Neural cell (in vitro differentiated cells): Measurements from ENCODE around the gene ETF1.

Source experiments
- CTCF ChIP-seq: fragments of 450-650 bp; IDR thresholded peaks from 2 replicates; pipeline ENCODE4 v1.5.1; 2014; ENCODE audit warnings: antibody characterized with exemption, mild to moderate bottlenecking, moderate library complexity; ENCODE audit not compliant: poor library complexity, severe bottlenecking
- EP300 ChIP-seq: fragments of 450-650 bp; conservative IDR thresholded peaks from 2 replicates; pipeline ENCODE4 v1.6.1; 2014; ENCODE audit warnings: antibody characterized with exemption, mild to moderate bottlenecking, moderate library complexity; ENCODE audit not compliant: poor library complexity, severe bottlenecking
- EZH2 ChIP-seq: fragments of 200-600, 300-800 bp; shearing (Covaris generic), sonication (generic); IDR thresholded peaks from 2 replicates; pipeline ENCODE4 v1.6.1; 2014; ENCODE audit warnings: antibody characterized with exemption, low read length, borderline replicate concordance, mild to moderate bottlenecking; ENCODE audit not compliant: insufficient read depth, poor library complexity, severe bottlenecking
- MXI1 ChIP-seq: fragments of 450-650 bp; conservative IDR thresholded peaks from 2 replicates; pipeline ENCODE4 v1.6.1; 2014; ENCODE audit warnings: antibody characterized with exemption, mild to moderate bottlenecking; ENCODE audit not compliant: poor library complexity, severe bottlenecking
- POLR2AphosphoS5 ChIP-seq: IDR thresholded peaks from 2 replicates; pipeline ENCODE4 v1.6.1; 2012
- RAD21 ChIP-seq: fragments of 450-650 bp; conservative IDR thresholded peaks from 2 replicates; pipeline ENCODE4 v1.6.1; 2014; ENCODE audit warnings: antibody characterized with exemption, mild to moderate bottlenecking, moderate library complexity
- SMC3 ChIP-seq: fragments of 450-650 bp; conservative IDR thresholded peaks from 2 replicates; pipeline ENCODE4 v1.6.1; 2014; ENCODE audit warnings: antibody characterized with exemption, mild to moderate bottlenecking, moderate library complexity; ENCODE audit not compliant: poor library complexity
- TAF1 ChIP-seq: IDR thresholded peaks from 2 replicates; pipeline ENCODE4 v1.6.1; 2012; ENCODE audit warnings: low read depth

- TF ChIP-seq SMC3: no peak
- no peak for TF ChIP-seq POLR2AphosphoS5
- no peak for TF ChIP-seq CTCF
- TF ChIP-seq EZH2: no peak
- TF ChIP-seq TAF1: no peak
- TF ChIP-seq EP300: no peak
- no peak for TF ChIP-seq MXI1
- TF ChIP-seq RAD21: no peak
These were observed 79.5 kb downstream of the ETF1 start for GRCh38 chr5:138463419-138464007.
